Endothelial cell of umbilical vein (primary cell): ENCODE results near the gene SLC39A11. TPM values are rescaled to one million over a fixed set of nuclear protein-coding genes. Genes with fewer than 3 reads are reported as not detected.

Experiments used
- BruUV-seq: library from RNA; stranded (reverse); fragments of 400-500 nt; replicated peaks from 2 replicates; lab custom pipeline; 2021; lab: Mats Ljungman, UMichigan
- CTCF ChIA-PET: fragments of 300-600, 350-600 bp; sonication (Branson Sonifier 250); formaldehyde crosslinking; loops from one replicate; lab custom pipeline; 2021; ENCODE audit warnings: antibody characterized with exemption, inconsistent platforms; lab: Charles Lee
- POLR2A ChIA-PET: fragments of 300-600, 350-600 bp; sonication (Branson Sonifier 250); formaldehyde crosslinking; loops from one replicate; lab custom pipeline; 2021; ENCODE audit warnings: antibody characterized with exemption, inconsistent platforms; lab: Charles Lee
- DNase-seq: peaks from one replicate; pipeline ENCODE4 v3.0.0-alpha.2; 2011; ENCODE audit warnings: low read depth, low spot score
- FAIRE-seq: peaks from 2 replicates; lab custom pipeline; 2011; peaks lifted over from hg19 to GRCh38; lab: Jason Lieb, UNC
- H2AFZ ChIP-seq: 2 replicates; pipeline ENCODE4 v1.6.0; 2012; ENCODE audit warnings: low read depth, low read length, control low read depth, inconsistent platforms
- H3K27ac ChIP-seq: 2 replicates; pipeline ENCODE4 v1.5.1; 2011; ENCODE audit warnings: low read depth, mild to moderate bottlenecking, control low read depth, low read length, moderate library complexity; ENCODE audit not compliant: insufficient read depth
- H3K27me3 ChIP-seq, 2 experiments: 2 replicates each; pipeline versions ENCODE4 v1.6.0 to v1.6.1; 2011; ENCODE audit warnings: low read length in 2 of 2, mixed read lengths in 1 of 2; ENCODE audit not compliant: control insufficient read depth in 2 of 2, insufficient read depth in 2 of 2
- H3K36me3 ChIP-seq, 2 experiments: 2 replicates in 1 of 2; 3 replicates in 1 of 2; pipeline ENCODE4 v1.5.1; 2011; ENCODE audit warnings: low read length in 2 of 2, mild to moderate bottlenecking in 1 of 2, moderate library complexity in 1 of 2; ENCODE audit not compliant: control insufficient read depth in 2 of 2, insufficient read depth in 2 of 2; ENCODE audit errors: extremely low read depth in 1 of 2
- H3K4me1 ChIP-seq: 3 replicates; pipeline ENCODE4 v1.5.1; 2011; ENCODE audit warnings: mild to moderate bottlenecking, low read length; ENCODE audit not compliant: control insufficient read depth, insufficient read depth; ENCODE audit errors: extremely low read depth
- H3K4me2 ChIP-seq: 2 replicates; pipeline ENCODE4 v1.6.1; 2011; ENCODE audit warnings: low read length, control low read depth, mixed read lengths; ENCODE audit not compliant: insufficient read depth
- H3K4me3 ChIP-seq, 3 experiments: fragments of 200-600 bp in 1 of 3; sonication (generic), shearing (Covaris generic) in 1 of 3; replicated peaks in 1 of 3; 2 replicates each; pipeline ENCODE4 v1.5.1; 2011 to 2016; ENCODE audit warnings: control low read depth in 3 of 3, low read length in 3 of 3, mild to moderate bottlenecking in 2 of 3, inconsistent platforms in 1 of 3, low read depth in 1 of 3, moderate library complexity in 1 of 3; ENCODE audit not compliant: insufficient read depth in 1 of 3
- H3K79me2 ChIP-seq: 2 replicates; pipeline ENCODE4 v1.6.0; 2012; ENCODE audit warnings: low read length, inconsistent platforms; ENCODE audit not compliant: control insufficient read depth, insufficient read depth
- H3K9ac ChIP-seq: replicated peaks from 2 replicates; pipeline ENCODE3; 2011; ENCODE audit warnings: low read length, control low read depth; ENCODE audit not compliant: insufficient read depth; ENCODE audit errors: extremely low read depth
- H3K9me1 ChIP-seq: replicated peaks from 3 replicates; pipeline ENCODE4 v1.6.0; 2011; ENCODE audit warnings: mild to moderate bottlenecking, low read length; ENCODE audit not compliant: control insufficient read depth, insufficient read depth; ENCODE audit errors: extremely low read depth
- H3K9me3 ChIP-seq: replicated peaks from 2 replicates; pipeline ENCODE4 v1.5.1; 2012; ENCODE audit warnings: low read length, inconsistent platforms; ENCODE audit not compliant: control insufficient read depth, insufficient read depth
- H4K20me1 ChIP-seq: replicated peaks from 2 replicates; pipeline ENCODE3; 2011; ENCODE audit warnings: mild to moderate bottlenecking, low read length; ENCODE audit not compliant: control insufficient read depth, insufficient read depth; ENCODE audit errors: extremely low read depth
- EZH2 ChIP-seq: IDR thresholded peaks from 2 replicates; pipeline ENCODE4 v1.6.1; 2012; ENCODE audit warnings: borderline replicate concordance, low read depth, mild to moderate bottlenecking, moderate library complexity, low read length, inconsistent platforms; ENCODE audit not compliant: severe bottlenecking
- FOS ChIP-seq: IDR thresholded peaks from 2 replicates; pipeline ENCODE4 v1.6.1; 2011; ENCODE audit warnings: mild to moderate bottlenecking, low read length, moderate library complexity, borderline replicate concordance; ENCODE audit not compliant: insufficient read depth
- GATA2 ChIP-seq: IDR thresholded peaks from 2 replicates; pipeline ENCODE4 v1.7.0; 2011; ENCODE audit warnings: low read depth, mild to moderate bottlenecking, moderate library complexity, mixed read lengths, low read length; ENCODE audit not compliant: insufficient read length, insufficient read depth
- JUN ChIP-seq: IDR thresholded peaks from 2 replicates; pipeline ENCODE4 v1.6.1; 2011; ENCODE audit warnings: borderline replicate concordance, low read depth; ENCODE audit not compliant: insufficient read length, insufficient read depth
- MYC ChIP-seq: IDR thresholded peaks from one replicate; pipeline ENCODE4 v1.6.1; 2011; ENCODE audit warnings: mild to moderate bottlenecking, low read depth, low read length
- POLR2A ChIP-seq: IDR thresholded peaks from 2 replicates; pipeline ENCODE4 v1.6.1; 2012; ENCODE audit warnings: low read depth, mild to moderate bottlenecking, control low read depth, low read length
- POLR2AphosphoS5 ChIP-seq: IDR thresholded peaks from 2 replicates; pipeline ENCODE4 v1.6.1; 2012; ENCODE audit warnings: low read depth, mild to moderate bottlenecking, control low read depth, low read length, moderate library complexity; ENCODE audit not compliant: insufficient read depth
- dilution Hi-C: fragments of 300-500 bp; cut with MboI; formaldehyde crosslinking; loops from one replicate; pipeline ENCODE4 v1.15.0; 2019; ENCODE audit warnings: low sequenced_read_pairs; ENCODE audit not compliant: extremely low pct_ligation_motif_present
- intact Hi-C: fragments of 100-400 bp; cut with micrococcal nuclease; formaldehyde crosslinking; loops from one replicate; pipeline ENCODE4 v1.10.0; 2022
- polyA plus RNA-seq, 4 experiments: library from polyadenylated mRNA; depleted of rRNA in 3 of 4; stranded (reverse) in 3 of 4; unstranded in 1 of 4; fragments of >200 nt; gene quantifications; 2 replicates each; pipeline versions ENCODE4 v1.2.1 to v1.2.3, GENCODE V29; 2011 to 2012; ENCODE audit warnings: missing spikeins in 1 of 4
- total RNA-seq: library from RNA; stranded (reverse); gene quantifications from 2 replicates; pipeline ENCODE4 v1.2.3, GENCODE V29; 2021
- TF ChIP-seq, protein P1 (sequence below): IDR thresholded peaks from 2 replicates; pipeline ENCODE4 v1.6.1; 2011; ENCODE audit not compliant: insufficient read depth, insufficient read length
- TF ChIP-seq, protein P2 (sequence below), 2 donors: IDR thresholded peaks; 1 replicate in 1 of 2; 2 replicates in 1 of 2; pipeline ENCODE4 v1.5.1; 2011; ENCODE audit warnings: low read length in 2 of 2, mild to moderate bottlenecking in 2 of 2, moderate library complexity in 2 of 2, control low read depth in 1 of 2, inconsistent platforms in 1 of 2, low read depth in 1 of 2; ENCODE audit not compliant: insufficient read depth in 1 of 2; ENCODE audit errors: extremely low read depth in 1 of 2

The SLC39A11 gene
- total and polyA plus RNA-seq, 2 donors (not counting 3 experiments of a cell fraction or from before 2014, with no cell fraction given) = 8.1 to 11.9 TPM

DNA sequence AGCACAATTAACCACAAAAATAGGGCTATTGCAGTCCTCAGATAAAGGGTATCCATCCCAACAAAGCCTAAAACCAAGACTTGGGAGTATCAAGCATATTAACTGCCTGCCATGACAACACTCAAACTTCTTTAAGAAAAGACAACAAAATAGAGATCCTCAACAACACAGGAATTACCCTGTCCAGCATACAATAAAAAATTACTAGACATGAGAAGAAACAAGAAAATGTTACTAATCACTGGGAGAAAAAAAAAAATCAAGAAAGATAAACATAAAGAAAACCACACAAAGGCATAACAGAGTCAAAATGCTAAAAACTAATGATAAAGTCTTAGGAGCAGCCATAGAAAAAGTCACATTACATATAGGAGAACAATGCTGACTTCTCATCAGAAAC lies 73.9 kb downstream of the SLC39A11 start:
- ChIA-PET POLR2A (no interaction called here), CTCF (no interaction called here)
- BruUV-seq = no TSS peak
- H3K4me3 ChIP-seq = no peak overlapping the region
- no peaks in the 10 kb centered on the region for H3K36me3 ChIP-seq
- no peak overlapping the region for H3K27ac ChIP-seq
- no peaks in the 10 kb centered on the region for H3K4me1 ChIP-seq
- TF ChIP-seq, protein P1, sequence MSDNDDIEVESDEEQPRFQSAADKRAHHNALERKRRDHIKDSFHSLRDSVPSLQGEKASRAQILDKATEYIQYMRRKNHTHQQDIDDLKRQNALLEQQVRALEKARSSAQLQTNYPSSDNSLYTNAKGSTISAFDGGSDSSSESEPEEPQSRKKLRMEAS = no peak
- no peak for TF ChIP-seq POLR2A
- no peak overlapping the region for H2AFZ ChIP-seq
- H3K9ac ChIP-seq = no peak overlapping the region
- intact Hi-C loops = no loop called here
- no peaks in the 10 kb centered on the region for H3K27me3 ChIP-seq
- DNase-seq = no peak
- no peak for FAIRE-seq
- no peaks in the 10 kb centered on the region for H3K9me3 ChIP-seq
- no peaks in the 10 kb centered on the region for H3K79me2 ChIP-seq
- H4K20me1 ChIP-seq = no peaks in the 10 kb centered on the region
- dilution Hi-C loops = no loop called here
- H3K4me2 ChIP-seq = no peak overlapping the region
- H3K9me1 ChIP-seq = no peaks in the 10 kb centered on the region

DNA sequence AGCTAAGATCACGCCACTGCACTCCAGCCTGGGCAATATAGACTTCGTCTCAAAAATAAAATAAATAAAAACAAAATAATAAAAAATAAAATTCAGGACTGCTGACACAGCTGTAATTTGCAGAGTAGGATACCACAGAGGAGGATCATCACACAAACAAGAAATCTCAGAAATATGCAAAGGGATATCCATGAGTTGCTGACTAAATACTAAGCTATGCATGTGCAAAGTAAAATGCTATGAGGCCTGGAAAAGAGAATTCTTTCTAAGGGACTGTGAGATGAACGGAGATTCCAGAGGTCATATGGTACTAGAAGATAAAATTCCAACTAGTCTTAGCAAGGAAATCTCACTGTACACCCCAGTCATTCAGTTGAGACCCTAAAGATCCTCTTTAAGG lies 74.8 kb downstream of the SLC39A11 start:
- intact Hi-C loops = no loop called here
- Histone ChIP-seq H3K9me3 (no peaks in the 10 kb centered on the region), H4K20me1 (no peaks in the 10 kb centered on the region), H3K36me3 (no peaks in the 10 kb centered on the region), H3K4me1 (no peaks in the 10 kb centered on the region), H3K27me3 (no peaks in the 10 kb centered on the region), H3K4me2 (no peak overlapping the region), H3K9me1 (no peaks in the 10 kb centered on the region), H2AFZ (no peak overlapping the region), H3K27ac (no peak overlapping the region), H3K79me2 (no peaks in the 10 kb centered on the region), H3K9ac (no peak overlapping the region), H3K4me3 (no peak overlapping the region)
- ChIA-PET CTCF (no interaction called here), POLR2A (no interaction called here)
- dilution Hi-C loops = no loop called here
- no peak for DNase-seq
- TF ChIP-seq POLR2A = no peak
- TF ChIP-seq FOS = no peak
- TF ChIP-seq POLR2AphosphoS5 = no peak
- no peak for TF ChIP-seq EZH2
- TF ChIP-seq, protein P1 = no peak
- no peak for TF ChIP-seq JUN
- TF ChIP-seq MYC = no peak
- TF ChIP-seq GATA2 = no peak
- TF ChIP-seq, protein P2, sequence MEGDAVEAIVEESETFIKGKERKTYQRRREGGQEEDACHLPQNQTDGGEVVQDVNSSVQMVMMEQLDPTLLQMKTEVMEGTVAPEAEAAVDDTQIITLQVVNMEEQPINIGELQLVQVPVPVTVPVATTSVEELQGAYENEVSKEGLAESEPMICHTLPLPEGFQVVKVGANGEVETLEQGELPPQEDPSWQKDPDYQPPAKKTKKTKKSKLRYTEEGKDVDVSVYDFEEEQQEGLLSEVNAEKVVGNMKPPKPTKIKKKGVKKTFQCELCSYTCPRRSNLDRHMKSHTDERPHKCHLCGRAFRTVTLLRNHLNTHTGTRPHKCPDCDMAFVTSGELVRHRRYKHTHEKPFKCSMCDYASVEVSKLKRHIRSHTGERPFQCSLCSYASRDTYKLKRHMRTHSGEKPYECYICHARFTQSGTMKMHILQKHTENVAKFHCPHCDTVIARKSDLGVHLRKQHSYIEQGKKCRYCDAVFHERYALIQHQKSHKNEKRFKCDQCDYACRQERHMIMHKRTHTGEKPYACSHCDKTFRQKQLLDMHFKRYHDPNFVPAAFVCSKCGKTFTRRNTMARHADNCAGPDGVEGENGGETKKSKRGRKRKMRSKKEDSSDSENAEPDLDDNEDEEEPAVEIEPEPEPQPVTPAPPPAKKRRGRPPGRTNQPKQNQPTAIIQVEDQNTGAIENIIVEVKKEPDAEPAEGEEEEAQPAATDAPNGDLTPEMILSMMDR (IDR thresholded peaks at IDR 0.05; ENCODE audit: extremely low read depth in 1 of 2, insufficient read depth in 1 of 2, low read depth in 1 of 2, low read length in 2 of 2) = no peak
- FAIRE-seq = no peak
- BruUV-seq = no TSS peak
